Esophagus muscularis mucosa (tissue), 4 donors: ENCODE results near the gene CFAP410.
A peak's percentile ranks its signal among the peaks of the same experiment; 100 is the strongest.

Source experiments
- CTCF ChIP-seq, 3 experiments: fragments of 200-600 bp in 2 of 3; fragments of 450-650 bp in 1 of 3; sonication (generic) in 2 of 3; IDR thresholded peaks; one replicate each; pipeline ENCODE4 v1.5.1; 2017 to 2019; ENCODE audit warnings: antibody characterized with exemption in 3 of 3, mild to moderate bottlenecking in 2 of 3, moderate library complexity in 1 of 3
- EP300 ChIP-seq: sonication (generic); formaldehyde crosslinking; IDR thresholded peaks from one replicate; pipeline ENCODE4 v1.6.1; 2017; ENCODE audit warnings: antibody characterized with exemption
- POLR2A ChIP-seq: fragments of 450-650 bp; IDR thresholded peaks from one replicate; pipeline ENCODE4 v1.6.1; 2017; ENCODE audit warnings: antibody characterized with exemption, moderate library complexity, mild to moderate bottlenecking, low read depth
- POLR2AphosphoS5 ChIP-seq, 2 donors: sonication (generic); formaldehyde crosslinking; IDR thresholded peaks; one replicate each; pipeline ENCODE4 v1.6.1; 2017; ENCODE audit warnings: antibody characterized with exemption in 2 of 2

GRCh38 chr21:44337941-44338895 is 972 bp downstream of the CFAP410 start:
- TF ChIP-seq POLR2AphosphoS5 (IDR thresholded peaks at IDR 0.05): peak in 1 of 2 donors; percentile 29
- peak; percentile 39 to 51 (median 49) for TF ChIP-seq CTCF (IDR thresholded peaks at IDR 0.05)
- TF ChIP-seq EP300: no peak
- no peak for TF ChIP-seq POLR2A
